Activated naive CD4-positive, alpha-beta T cell treated with anti-CD3 and anti-CD28 coated beads for 36 hours (primary cell): ENCODE measurements around the gene RBMS3. TPM values are rescaled to one million over a fixed set of nuclear protein-coding genes. Genes with fewer than 3 reads are reported as not detected.
"Not testable (repeated sequence)": the region's sequence is repeated elsewhere in the genome, so short reads cannot be mapped to it uniquely, and the experiment has no call there.

Source experiments
- CTCF ChIA-PET: fragments of 350-600 bp; sonication (Branson Sonifier 250); formaldehyde crosslinking; loops from one replicate; lab custom pipeline; 2021; ENCODE audit warnings: antibody characterized with exemption; lab: Charles Lee
- DNase-seq: peaks from one replicate; pipeline ENCODE4 v3.0.0-alpha.2; 2020
- H3K27ac Mint-ChIP-seq: one replicate; pipeline ENCODE4 v1.8.0; 2021; ENCODE audit warnings: mild to moderate bottlenecking, mixed read lengths
- H3K27me3 Mint-ChIP-seq: one replicate; pipeline ENCODE4 v1.8.0; 2021; ENCODE audit warnings: low read depth, mixed read lengths
- H3K36me3 Mint-ChIP-seq: one replicate; pipeline ENCODE4 v1.8.0; 2021; ENCODE audit warnings: low read depth, mixed read lengths
- H3K4me1 Mint-ChIP-seq: one replicate; pipeline ENCODE4 v1.8.0; 2021; ENCODE audit warnings: low read depth, mixed read lengths
- H3K4me3 Mint-ChIP-seq: one replicate; pipeline ENCODE4 v1.8.0; 2021; ENCODE audit warnings: mild to moderate bottlenecking, moderate library complexity, mixed read lengths
- H3K9me3 Mint-ChIP-seq: one replicate; pipeline ENCODE4 v1.8.0; 2021; ENCODE audit warnings: mixed read lengths
- intact Hi-C: fragments of 100-400 bp; cut with micrococcal nuclease; formaldehyde crosslinking; loops from one replicate; pipeline ENCODE4 v1.15.1; 2023
- total RNA-seq, 2 experiments: library from RNA; stranded (reverse); gene quantifications; one replicate each; pipeline ENCODE4 v1.2.3, GENCODE V29; 2021

RBMS3 gene
- total RNA-seq, 2 experiments from 2014 or later: 0.84 to 1.1 TPM

- H3K36me3 Mint-ChIP-seq: no peaks in the 10 kb centered on the region
- H3K27ac Mint-ChIP-seq: no peak overlapping the region
- CTCF ChIA-PET: no interaction called here
- no peak overlapping the region for H3K4me3 Mint-ChIP-seq
- H3K4me1 Mint-ChIP-seq: peaks cover 4% of the 10 kb centered on the region
- no peak for DNase-seq
- intact Hi-C loops: no loop called here
- H3K9me3 Mint-ChIP-seq: peaks cover 5% of the 10 kb centered on the region
- no peaks in the 10 kb centered on the region for H3K27me3 Mint-ChIP-seq
Measured at GRCh38 chr3:29441422-29441821, 160.6 kb downstream of the RBMS3 start.

GRCh38 chr3:29447946-29448627, 167.2 kb downstream of the RBMS3 start:
- no peak for DNase-seq
- Mint-ChIP-seq H3K27me3 (no peaks in the 10 kb centered on the region), H3K4me1 (no peaks in the 10 kb centered on the region), H3K4me3 (no peak overlapping the region), H3K9me3 (peaks cover 7% of the 10 kb centered on the region), H3K36me3 (no peaks in the 10 kb centered on the region), H3K27ac (no peak overlapping the region)
- CTCF ChIA-PET: interaction anchor here (0.7 kb wide), 1 partner anchor 11 kb away, joined by 3 read pairs; no protein-coding TSS in a partner anchor
- intact Hi-C loops: no loop called here

GRCh38 chr3:29451920-29452319, 171.0 kb downstream of the RBMS3 start:
- peaks cover 2% of the 10 kb centered on the region for H3K9me3 Mint-ChIP-seq
- no peaks in the 10 kb centered on the region for H3K36me3 Mint-ChIP-seq
- no peak for DNase-seq
- intact Hi-C loops: no loop called here
- H3K27me3 Mint-ChIP-seq: no peaks in the 10 kb centered on the region
- no peak overlapping the region for H3K27ac Mint-ChIP-seq
- no peak overlapping the region for H3K4me3 Mint-ChIP-seq
- H3K4me1 Mint-ChIP-seq: no peaks in the 10 kb centered on the region
- CTCF ChIA-PET: interaction anchor here (0.5 kb wide), 1 partner anchor 20 kb away, joined by 6 read pairs; no protein-coding TSS in a partner anchor

GRCh38 chr3:29452934-29453283, 172.0 kb downstream of the RBMS3 start:
- Mint-ChIP-seq H3K36me3 (no peaks in the 10 kb centered on the region), H3K4me3 (no peak overlapping the region), H3K27me3 (no peaks in the 10 kb centered on the region), H3K27ac (no peak overlapping the region), H3K9me3 (peaks cover 2% of the 10 kb centered on the region), H3K4me1 (no peaks in the 10 kb centered on the region)
- CTCF ChIA-PET: no interaction called here
- no peak for DNase-seq
- intact Hi-C loops: no loop called here

- Mint-ChIP-seq H3K9me3 (peaks cover 2% of the 10 kb centered on the region), H3K4me3 (no peak overlapping the region), H3K36me3 (no peaks in the 10 kb centered on the region), H3K27me3 (no peaks in the 10 kb centered on the region), H3K4me1 (no peaks in the 10 kb centered on the region), H3K27ac (no peak overlapping the region)
- CTCF ChIA-PET: no interaction called here
- intact Hi-C loops: no loop called here
- no peak for DNase-seq
Measured at GRCh38 chr3:29453284-29454001, 172.6 kb downstream of the RBMS3 start.

GRCh38 chr3:29454161-29454611, 173.3 kb downstream of the RBMS3 start:
- CTCF ChIA-PET: no interaction called here
- no peaks in the 10 kb centered on the region for H3K36me3 Mint-ChIP-seq

GRCh38 chr3:29456901-29457300, 176.0 kb downstream of the RBMS3 start:
- peaks cover 4% of the 10 kb centered on the region for H3K27me3 Mint-ChIP-seq
- intact Hi-C loops: no loop called here

More at GRCh38 chr3:29454161-29454611, 173.3 kb downstream of the RBMS3 start:
- Mint-ChIP-seq H3K9me3 (peaks cover 2% of the 10 kb centered on the region), H3K27me3 (no peaks in the 10 kb centered on the region), H3K4me1 (no peaks in the 10 kb centered on the region), H3K27ac (no peak overlapping the region), H3K4me3 (no peak overlapping the region)
- intact Hi-C loops: no loop called here
- no peak for DNase-seq

GRCh38 chr3:29463304-29463703, 182.4 kb downstream of the RBMS3 start:
- H3K27ac Mint-ChIP-seq: no peak overlapping the region
- CTCF ChIA-PET: no interaction called here
- intact Hi-C loops: no loop called here
- H3K36me3 Mint-ChIP-seq: no peaks in the 10 kb centered on the region
- H3K9me3 Mint-ChIP-seq: no peaks in the 10 kb centered on the region
- no peak overlapping the region for H3K4me3 Mint-ChIP-seq
- no peak for DNase-seq
- peaks cover 4% of the 10 kb centered on the region for H3K27me3 Mint-ChIP-seq
- H3K4me1 Mint-ChIP-seq: no peaks in the 10 kb centered on the region

More at GRCh38 chr3:29456901-29457300, 176.0 kb downstream of the RBMS3 start:
- H3K4me1 Mint-ChIP-seq: no peaks in the 10 kb centered on the region
- H3K4me3 Mint-ChIP-seq: no peak overlapping the region
- H3K36me3 Mint-ChIP-seq: no peaks in the 10 kb centered on the region
- DNase-seq: no peak
- no peaks in the 10 kb centered on the region for H3K9me3 Mint-ChIP-seq
- no peak overlapping the region for H3K27ac Mint-ChIP-seq
- CTCF ChIA-PET: no interaction called here

GRCh38 chr3:29465836-29466235, 185.0 kb downstream of the RBMS3 start:
- Mint-ChIP-seq H3K36me3 (no peaks in the 10 kb centered on the region), H3K27me3 (peaks cover 4% of the 10 kb centered on the region), H3K9me3 (no peaks in the 10 kb centered on the region), H3K4me3 (no peak overlapping the region), H3K27ac (no peak overlapping the region), H3K4me1 (no peaks in the 10 kb centered on the region)
- no peak for DNase-seq
- CTCF ChIA-PET: no interaction called here
- intact Hi-C loops: no loop called here

GRCh38 chr3:29466442-29466841, 185.6 kb downstream of the RBMS3 start:
- no peaks in the 10 kb centered on the region for H3K36me3 Mint-ChIP-seq
- H3K27me3 Mint-ChIP-seq: no peaks in the 10 kb centered on the region
- DNase-seq: no peak
- H3K4me3 Mint-ChIP-seq: no peak overlapping the region
- H3K27ac Mint-ChIP-seq: no peak overlapping the region
- H3K4me1 Mint-ChIP-seq: no peaks in the 10 kb centered on the region
- no peaks in the 10 kb centered on the region for H3K9me3 Mint-ChIP-seq
- CTCF ChIA-PET: no interaction called here
- intact Hi-C loops: no loop called here

GRCh38 chr3:29468187-29468586, 187.3 kb downstream of the RBMS3 start:
- no peaks in the 10 kb centered on the region for H3K36me3 Mint-ChIP-seq
- no peaks in the 10 kb centered on the region for H3K4me1 Mint-ChIP-seq
- CTCF ChIA-PET: no interaction called here
- intact Hi-C loops: no loop called here
- no peak overlapping the region for H3K27ac Mint-ChIP-seq
- no peaks in the 10 kb centered on the region for H3K27me3 Mint-ChIP-seq
- H3K9me3 Mint-ChIP-seq: no peaks in the 10 kb centered on the region
- DNase-seq: no peak
- H3K4me3 Mint-ChIP-seq: no peak overlapping the region

GRCh38 chr3:29473481-29474170, 192.8 kb downstream of the RBMS3 start:
- H3K27me3 Mint-ChIP-seq, DNase-seq, H3K4me3 Mint-ChIP-seq, H3K27ac Mint-ChIP-seq, H3K4me1 Mint-ChIP-seq, H3K9me3 Mint-ChIP-seq, intact Hi-C loops, CTCF ChIA-PET, H3K36me3 Mint-ChIP-seq: not testable (repeated sequence)
